GM21515 (cell line): ENCODE data around the gene MCUB.

ENCODE experiments used
- ATAC-seq: cut with Tn5 transposase; IDR thresholded peaks from one replicate; pipeline ENCODE4 v1.9.1; 2021; ENCODE audit not compliant: unreplicated experiment

MCUB gene

DNA sequence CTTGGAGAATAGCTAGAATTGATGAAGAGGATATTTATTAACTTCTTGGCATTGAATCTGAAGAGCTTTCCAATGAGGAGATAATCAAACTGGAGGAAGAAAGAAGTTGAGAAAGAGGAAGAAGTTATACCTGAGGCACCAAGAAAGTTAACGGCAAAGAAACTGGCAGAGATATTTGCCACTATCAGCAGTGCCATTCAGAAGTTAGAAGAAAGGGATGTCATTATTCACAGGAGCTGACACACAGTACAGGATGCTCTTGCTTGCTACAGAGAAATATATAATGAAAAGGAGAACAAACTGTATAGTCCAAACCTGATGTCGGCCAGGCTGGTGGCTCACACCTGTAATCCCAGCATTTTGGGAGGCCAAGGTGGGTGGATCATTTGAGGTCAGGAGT lies 64.5 kb downstream of the MCUB start:
- ATAC-seq, result no peak

DNA sequence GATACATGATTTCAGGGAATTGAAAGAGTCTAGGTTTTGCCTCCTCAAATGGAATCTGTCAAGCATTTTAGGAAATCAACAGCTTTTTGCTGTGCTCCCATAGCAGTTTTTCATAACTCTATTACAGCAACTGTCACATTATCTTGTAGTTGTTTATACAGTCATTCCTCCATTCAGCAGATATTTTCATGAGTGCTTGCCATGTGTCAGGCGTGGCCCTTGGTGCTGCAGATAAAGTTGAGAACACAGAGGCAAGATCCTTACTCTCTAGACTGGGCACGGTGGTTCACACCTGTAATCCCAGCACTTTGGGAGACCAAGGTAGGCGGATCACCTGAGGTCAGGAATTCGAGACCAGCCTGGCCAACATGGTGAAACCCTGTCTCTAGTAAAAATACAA lies 67.3 kb downstream of the MCUB start:
- no peak for ATAC-seq

DNA sequence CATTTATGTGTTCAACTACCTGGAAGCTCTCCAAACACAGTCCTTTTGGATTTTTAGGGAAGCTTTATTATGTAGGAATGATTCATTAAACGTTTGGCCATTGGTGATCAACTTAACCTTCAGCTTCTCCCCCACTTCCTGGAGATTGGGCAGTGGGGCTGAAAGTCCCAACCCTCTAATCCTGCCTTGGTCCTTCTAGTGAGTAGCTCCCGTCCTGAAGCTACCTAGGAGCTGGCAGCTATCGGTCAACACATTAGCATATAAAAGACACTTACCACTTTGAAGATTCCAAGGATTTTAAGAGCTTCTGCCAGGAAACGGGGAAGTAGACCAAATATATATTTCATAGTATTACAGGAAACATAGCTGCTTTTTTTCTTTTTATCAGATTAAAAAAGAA lies 69.7 kb downstream of the MCUB start:
- no peak for ATAC-seq

DNA sequence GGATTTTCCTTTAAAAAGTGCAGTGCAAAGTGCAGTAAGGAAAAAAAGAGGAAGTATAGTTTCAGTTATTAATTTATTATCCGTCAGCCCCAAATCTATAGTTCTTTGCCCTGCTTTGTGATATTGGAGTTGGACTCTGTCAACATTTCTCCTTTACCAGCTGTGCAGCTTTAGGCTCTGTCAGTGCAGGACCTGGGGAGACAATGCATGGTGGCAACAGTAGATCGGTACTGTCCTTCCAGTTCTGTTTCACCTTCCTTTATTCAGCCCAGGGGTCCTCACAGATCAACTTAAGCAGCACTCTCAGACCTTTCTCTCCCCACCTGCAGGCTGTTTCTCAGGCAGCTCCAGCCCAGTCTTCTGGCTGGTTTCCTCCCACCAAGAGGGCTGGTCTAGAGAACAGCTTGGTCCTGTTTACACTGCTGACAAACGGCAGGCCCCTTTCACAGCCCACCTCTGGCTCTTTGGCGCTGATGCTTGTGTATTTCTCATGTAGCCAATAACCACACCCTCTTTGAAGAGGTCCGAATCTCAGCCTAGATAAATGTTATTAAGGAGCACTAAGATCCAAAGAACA lies 71.6 kb downstream of the MCUB start:
- no peak for ATAC-seq

DNA sequence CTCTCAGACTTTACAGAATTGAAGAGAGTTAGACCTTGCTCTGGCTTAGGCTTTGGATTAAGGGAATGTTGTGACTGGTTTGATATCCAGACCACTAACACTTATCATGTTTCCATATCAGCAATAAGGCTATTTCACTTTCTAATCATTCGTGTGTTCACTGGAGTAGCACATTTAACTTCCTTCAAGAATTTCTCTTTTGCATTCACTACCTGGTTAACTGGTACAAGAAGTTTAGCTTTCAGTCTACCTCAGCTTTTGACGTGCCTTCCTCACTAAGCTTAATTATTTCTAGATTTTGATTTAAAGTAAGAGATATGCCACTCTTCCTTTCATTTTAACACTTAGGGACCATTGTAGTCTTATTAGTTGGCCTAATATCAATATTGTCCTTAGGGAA lies 80.6 kb downstream of the MCUB start:
- no peak for ATAC-seq

DNA sequence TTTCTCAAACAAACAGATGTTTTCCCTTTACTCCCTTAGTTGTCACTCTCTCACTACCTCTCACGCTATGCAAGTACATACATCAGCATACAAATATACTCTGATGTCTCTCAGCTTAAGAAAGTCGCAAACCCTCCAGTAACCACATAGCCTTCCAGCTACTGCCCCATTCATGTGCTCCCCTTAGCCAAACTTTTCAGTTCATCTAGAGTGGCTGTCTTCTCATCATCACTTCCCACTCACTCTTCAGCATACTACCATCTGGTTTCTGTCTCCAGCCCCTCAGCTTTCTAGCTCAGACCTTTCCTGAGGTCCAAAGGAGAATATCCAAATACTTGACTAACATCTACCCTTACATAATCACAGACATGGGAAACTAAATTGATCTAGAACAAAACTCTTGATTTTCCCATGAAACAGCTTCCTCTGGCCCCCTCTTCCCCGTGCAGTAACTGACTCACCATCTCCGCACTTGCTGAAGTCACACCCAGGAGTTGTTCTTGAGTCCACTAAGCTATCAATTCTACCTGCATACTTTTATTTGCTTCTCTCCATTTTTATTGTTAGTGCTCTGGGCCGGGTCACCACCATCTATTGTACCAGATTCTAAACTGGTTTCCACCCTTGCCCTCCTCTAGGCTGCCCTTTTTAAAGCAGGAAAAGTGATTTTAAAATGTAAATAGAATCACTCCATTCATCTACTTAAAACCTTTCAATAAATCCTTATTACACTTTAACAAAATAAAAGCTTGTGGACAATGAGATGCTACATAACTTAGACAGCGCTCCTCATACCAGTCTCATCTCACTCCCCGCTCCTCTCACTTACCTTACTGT lies 86.0 kb downstream of the MCUB start:
- ATAC-seq, result no peak

DNA sequence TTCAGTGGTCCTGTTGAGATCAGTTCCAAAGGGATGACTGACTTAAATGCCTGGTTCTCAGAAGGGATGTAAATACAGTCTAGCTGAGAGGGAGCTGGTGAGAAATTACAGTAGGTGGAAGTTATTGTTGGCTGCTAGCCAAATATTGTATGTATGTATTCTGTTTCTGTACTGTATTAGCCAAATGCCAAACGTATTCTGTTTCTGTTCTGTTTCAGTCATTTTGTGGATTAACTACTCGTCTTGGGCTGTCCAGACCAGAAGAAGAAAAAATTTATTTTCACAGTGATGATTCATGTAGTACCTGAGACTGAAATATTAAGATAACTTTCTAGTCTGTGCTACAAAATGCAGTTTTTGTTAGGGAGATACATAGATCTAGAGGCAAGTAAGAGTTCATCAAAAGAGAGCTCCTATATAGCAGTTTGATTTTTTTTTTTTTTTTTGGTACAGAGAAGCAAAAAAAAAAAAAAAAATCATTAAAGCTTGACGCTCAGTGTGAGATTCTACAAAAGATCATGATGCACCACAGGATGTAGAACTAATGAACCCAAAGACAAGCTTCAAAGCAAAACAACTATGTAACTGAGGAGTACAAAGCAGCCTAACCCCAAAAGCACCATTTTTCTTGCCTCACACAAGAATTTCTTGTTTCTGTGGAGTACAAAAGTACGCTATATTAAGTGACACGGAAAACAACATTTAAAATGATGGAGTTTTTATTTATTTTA lies 88.4 kb downstream of the MCUB start:
- peak; percentile 64 for ATAC-seq

DNA sequence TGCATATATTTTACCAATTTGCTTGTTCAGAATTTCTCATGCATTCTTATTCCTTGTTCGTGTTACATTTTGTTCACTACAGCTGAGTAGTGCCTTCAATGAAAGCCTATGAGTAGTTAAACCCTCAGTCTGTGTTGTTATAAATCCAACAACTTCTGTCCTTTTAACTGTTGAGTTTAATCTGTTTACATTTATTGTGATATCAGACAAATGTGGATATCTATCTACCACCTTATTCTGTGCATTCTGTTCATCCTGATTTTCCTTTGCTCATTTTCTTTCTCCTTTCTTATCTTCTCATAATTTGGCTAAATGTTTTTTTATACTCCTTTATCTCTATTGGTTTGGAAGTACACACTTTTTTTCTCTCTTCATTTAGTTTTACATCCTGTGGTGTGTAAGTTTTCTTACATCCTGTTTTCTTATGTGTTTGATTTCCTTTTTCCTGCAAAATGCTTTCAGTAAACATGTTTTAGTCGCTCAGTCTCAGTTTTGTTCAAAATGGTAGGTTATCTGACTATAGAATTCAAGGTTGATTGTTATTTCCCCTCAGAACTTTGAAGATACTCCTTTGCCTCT lies 89.0 kb downstream of the MCUB start:
- ATAC-seq, result no peak

DNA sequence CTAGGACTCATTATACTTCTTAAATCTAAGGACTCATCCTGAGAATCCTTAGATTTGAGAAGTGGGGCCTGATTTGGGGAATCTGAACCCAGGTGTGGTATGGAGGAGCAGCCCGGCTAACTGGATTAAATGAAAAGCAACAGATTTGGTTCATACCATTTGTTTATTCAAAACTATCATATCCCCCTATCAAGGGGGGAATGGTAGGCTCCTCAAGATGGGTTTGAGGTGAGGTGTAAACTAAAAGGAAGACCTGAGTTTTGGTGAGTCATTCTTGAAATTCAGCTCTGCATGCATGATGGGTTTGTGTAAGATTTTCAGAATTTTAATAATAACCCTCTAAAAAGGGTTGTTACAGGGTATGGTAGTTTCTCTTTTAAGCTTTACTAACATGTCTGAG lies 89.8 kb downstream of the MCUB start:
- ATAC-seq, result peak; percentile 68

DNA sequence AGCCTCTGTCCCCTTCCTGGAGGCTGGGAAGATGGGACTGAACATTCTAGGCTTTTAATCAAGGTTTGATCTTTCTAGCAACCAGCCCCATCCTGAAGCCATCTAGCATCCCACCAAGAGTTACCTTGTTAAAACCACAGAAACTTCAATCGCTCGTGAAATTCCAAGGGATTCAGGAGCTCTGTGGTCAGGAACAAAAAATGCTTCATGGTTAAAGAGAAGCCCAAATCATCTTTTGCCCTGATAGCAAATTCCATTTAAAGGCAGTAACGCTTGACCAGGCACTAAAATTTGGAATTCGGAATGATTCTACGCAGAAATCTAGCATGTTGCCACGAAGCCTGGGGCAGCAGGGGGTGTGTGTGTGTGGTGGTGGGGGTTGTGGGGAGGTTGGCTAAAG lies 95.3 kb downstream of the MCUB start:
- ATAC-seq, result no peak

DNA sequence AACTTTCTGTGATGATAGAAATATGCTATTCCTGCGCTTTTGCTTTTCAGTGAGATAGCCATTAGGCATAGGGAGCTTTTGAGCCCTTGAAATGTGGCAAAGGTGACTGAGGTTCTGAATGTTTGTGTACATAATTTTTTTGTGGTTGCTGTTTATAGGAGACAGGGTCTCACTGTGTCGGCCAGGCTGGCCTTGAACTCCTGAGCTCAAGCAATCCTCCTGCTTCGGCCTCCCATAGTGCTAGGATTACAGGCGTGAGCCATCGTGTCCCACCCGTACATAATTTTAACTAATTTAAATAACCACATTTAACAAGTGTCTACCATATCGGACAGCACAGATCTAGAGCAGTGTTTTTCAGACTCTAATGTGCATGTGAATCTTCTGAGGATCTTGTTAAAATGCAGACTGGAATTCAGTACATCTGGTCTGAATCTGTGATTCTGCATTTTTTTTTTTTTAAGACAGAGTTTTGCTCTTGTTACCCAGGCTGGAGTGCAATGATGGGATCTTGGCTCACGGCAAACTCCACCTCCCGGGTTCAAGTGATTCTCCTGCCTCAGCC lies 97.9 kb downstream of the MCUB start:
- ATAC-seq, result no peak

DNA sequence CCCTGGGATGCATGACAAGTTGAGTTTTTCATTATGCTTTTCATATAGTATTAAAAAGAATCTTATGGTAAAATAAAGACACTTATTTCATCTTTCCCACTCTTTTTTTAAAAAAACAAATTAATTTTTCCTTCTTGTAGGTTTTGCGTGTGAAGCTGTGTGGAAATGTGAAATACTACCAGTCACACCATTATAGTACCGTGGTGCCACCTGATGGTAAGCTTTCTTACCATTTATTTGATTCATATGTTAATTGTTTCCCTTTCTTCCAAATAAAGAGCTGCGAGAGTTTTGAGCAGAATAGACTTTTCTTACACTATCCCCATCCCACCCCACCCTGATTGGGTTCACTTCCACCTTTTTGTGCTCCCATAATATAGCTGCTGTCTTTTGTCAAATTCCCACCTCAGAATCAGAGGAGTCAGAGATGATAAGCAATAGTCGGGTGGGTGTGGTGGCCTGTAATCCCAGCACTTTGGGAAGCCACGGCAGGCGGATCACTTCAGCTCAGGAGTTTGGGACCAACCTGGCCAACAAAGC lies 98.9 kb downstream of the MCUB start:
- ATAC-seq, result no peak

DNA sequence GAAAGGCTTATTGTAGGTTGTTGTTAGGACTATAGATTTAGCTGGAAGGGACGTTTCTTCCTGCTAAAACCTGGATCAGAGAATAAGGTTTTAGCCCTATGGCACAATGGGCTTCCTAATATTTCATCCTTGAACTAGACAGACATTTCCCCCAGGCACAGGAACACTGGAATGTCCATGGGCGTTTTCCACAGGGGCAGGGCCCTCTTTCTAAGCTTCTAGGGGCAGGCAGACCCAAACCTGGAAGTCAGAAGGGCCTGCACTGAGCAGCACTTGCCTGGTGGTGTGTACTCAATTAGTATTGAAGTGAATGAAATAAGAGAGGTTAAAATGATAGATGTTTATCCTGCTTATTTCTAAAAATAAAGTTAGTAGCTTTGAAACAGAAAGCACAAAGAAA lies 102.1 kb downstream of the MCUB start:
- ATAC-seq, result no peak

DNA sequence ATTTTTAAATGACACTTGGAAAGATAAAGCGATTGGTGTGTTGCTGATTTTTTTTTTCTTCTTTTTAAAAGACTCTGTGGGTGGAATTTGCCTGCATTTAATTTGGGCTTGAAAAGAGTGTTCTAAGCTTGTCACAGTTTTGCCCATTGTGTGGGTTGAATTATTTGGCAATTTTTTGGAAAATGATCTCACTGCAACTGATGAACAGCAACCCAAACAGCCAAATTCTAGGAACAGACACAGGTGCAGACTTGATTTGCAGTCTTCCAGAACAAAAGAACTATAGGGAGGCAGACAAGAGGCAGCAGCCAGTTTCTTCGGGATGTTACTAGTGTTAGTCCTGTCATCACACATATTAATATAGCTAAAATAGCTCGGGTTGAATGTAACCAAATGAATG lies 102.7 kb downstream of the MCUB start:
- no peak for ATAC-seq

DNA sequence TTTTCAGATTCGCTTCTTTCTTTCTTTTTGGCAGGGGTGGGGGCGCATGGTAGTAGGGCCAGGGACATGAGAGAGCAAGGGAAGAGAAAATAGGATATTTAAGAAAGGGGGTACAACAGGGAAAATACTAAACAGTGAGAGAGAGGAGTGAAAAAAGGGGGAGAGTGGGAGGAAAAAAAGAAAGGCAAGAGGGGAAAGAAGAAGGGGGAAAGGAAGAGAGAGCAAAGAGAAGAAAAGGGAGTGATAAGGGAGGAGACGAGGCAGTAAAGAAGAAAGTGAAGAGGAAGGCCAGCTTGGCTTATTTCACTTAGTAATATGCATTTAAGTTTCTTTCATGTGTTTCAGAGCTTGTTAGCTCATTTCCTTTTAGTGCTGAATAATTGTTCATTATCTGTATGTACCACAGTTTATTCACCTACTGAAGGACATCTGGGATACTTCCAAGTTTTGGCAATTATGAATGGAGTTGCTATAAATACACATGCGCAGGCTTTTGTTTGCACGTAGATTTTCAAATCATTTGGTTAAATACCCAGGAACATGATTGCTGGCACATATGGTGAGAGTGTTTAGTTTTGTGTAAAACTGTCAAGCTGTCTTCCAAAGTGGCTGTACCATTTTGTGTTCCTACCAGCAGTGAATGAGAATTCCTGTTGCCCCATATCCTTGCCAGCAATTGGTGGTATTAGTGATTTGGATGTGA lies 105.9 kb downstream of the MCUB start:
- ATAC-seq, result no peak

DNA sequence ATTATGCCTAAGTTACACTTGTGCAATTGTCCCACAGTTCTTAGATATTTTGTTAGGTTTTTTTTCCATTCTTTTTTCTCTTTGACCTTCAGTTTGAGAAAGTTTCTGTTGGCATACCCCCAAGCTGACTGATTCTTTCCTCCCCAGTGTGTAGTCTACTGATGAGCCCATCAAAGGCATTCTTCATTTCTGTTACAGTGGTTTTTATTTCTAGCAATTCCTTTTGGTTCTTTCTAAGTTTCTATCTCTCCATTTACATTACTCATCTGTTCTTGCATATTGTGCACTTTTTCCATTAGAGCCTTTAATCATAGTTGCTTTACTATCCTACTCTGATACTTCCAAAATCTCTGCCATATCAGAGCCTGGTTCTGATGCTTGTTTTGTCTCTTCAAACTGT lies 111.3 kb downstream of the MCUB start:
- ATAC-seq, result no peak

DNA sequence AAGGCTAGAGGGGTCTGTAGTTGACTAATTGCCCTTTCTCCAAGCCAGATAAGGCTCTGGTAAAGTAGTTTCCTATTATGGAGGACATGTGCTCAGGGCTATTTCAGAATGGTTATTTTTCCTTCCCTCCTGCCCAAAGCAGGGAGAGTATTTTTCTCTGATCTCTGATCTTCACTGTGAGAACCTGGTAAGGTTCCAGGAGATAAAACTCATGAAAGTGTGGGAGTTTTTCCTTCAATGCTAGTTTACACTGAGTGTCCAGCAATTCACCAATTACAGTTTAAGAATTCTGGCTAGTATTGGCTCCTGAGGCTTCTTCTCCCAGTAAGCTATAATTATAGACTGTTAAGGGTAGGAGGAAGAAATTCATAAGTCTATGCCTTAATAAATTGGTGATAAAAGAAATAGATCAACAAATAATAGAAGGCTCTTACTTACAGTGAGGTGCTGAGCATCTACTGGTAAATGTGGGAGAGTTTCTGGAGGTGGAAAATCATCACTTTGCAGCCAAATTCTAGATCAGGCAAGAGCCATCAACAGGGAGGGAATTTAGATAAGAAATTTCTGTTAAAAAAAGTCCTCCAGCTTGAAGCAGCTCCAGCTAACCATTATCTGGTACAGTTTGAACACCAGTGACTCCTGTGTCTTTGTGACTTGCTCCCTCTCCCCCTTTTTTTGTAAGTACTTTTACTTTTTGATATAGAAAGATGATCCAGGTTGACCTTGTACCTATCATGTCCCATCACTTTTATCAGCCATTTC lies 112.3 kb downstream of the MCUB start:
- ATAC-seq, result no peak

DNA sequence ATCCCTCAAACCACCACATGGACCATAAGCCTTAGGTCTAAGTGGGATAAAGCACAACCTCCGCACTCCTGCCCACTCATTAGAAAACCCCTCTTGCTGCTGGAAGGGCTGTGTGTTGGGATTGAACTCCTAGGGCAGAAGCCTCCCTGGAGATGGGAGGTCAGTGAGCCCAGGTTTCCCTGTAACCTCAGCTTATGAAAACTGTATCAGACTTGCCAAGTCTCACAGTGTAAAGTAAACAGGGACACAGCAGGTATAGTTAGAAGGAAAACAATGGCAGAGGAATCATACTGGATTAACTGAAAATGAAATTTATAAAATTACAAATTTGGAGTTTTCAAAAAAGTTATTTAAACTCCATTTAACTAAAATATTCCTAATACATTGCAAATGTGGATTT lies 113.3 kb downstream of the MCUB start:
- ATAC-seq, result no peak

DNA sequence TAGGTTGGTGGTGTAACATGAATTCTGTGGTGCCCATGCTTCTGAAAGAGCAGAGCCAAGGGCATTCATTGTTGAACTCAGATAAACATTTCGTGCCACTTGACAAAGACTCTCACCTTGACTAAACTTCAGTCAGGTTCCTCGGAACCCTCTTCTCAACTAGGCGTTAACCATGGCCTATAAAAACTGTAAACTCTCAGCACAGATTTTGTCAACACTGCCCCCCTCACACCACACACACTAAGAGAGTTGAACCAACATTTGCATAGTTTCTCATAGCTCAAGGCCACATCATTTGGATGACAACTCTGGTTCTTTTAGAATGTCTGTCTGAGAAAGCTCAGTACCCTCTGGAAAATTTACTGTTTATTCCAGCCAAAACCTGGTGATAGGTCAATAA lies 115.1 kb downstream of the MCUB start:
- ATAC-seq, result no peak

DNA sequence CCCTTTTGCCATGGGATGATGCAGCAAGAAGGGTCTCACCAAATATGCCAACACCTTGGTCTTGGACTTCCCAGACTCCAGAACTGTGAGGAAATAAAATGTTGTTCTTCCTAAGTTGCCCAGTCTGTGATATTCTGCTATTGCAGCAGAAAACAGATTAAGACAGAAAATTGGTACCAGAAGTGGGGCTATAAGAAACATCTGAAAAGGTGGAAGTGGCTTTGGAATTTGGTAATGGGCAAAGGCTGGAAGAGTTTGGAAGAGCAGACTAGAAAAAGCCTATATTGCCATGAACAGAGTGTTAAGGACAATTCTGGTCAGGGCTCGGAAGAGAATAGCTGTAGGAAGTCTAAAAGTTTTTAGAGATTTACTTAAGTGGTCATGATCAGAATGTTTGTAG lies 115.8 kb downstream of the MCUB start:
- ATAC-seq, result no peak
